Measurements from ENCODE around the gene PCDHGA3.

GRCh38 chr5:141326088-141326854, 17.4 kb upstream of the PCDHGA3 start:
- TF ChIP-seq, protein P1, sequence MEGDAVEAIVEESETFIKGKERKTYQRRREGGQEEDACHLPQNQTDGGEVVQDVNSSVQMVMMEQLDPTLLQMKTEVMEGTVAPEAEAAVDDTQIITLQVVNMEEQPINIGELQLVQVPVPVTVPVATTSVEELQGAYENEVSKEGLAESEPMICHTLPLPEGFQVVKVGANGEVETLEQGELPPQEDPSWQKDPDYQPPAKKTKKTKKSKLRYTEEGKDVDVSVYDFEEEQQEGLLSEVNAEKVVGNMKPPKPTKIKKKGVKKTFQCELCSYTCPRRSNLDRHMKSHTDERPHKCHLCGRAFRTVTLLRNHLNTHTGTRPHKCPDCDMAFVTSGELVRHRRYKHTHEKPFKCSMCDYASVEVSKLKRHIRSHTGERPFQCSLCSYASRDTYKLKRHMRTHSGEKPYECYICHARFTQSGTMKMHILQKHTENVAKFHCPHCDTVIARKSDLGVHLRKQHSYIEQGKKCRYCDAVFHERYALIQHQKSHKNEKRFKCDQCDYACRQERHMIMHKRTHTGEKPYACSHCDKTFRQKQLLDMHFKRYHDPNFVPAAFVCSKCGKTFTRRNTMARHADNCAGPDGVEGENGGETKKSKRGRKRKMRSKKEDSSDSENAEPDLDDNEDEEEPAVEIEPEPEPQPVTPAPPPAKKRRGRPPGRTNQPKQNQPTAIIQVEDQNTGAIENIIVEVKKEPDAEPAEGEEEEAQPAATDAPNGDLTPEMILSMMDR (IDR thresholded peaks at IDR 0.05), result no peak
- TF ChIP-seq POLR2A (IDR thresholded peaks at IDR 0.05), result no peak
